ENCODE results near the gene NUDT21. TPM values are rescaled to one million over a fixed set of nuclear protein-coding genes. Genes with fewer than 3 reads are reported as not detected.

NUDT21 gene
- total RNA-seq, 1 donor from 2014 or later, result 239 TPM

GRCh38 chr16:56414366-56414765, 36.8 kb downstream of the NUDT21 start:
- no peak for DNase-seq (ENCODE audit: low read depth, low spot score)
- H3K4me1 Mint-ChIP-seq, result peaks cover 11% of the 10 kb centered on the region
- no peak overlapping the region for H3K27ac Mint-ChIP-seq (ENCODE audit: unreplicated experiment)
- H3K4me3 Mint-ChIP-seq, result no peak overlapping the region
- H3K36me3 Mint-ChIP-seq (ENCODE audit: low read depth), result peaks cover 4% of the 10 kb centered on the region
- TF ChIP-seq, protein P1, sequence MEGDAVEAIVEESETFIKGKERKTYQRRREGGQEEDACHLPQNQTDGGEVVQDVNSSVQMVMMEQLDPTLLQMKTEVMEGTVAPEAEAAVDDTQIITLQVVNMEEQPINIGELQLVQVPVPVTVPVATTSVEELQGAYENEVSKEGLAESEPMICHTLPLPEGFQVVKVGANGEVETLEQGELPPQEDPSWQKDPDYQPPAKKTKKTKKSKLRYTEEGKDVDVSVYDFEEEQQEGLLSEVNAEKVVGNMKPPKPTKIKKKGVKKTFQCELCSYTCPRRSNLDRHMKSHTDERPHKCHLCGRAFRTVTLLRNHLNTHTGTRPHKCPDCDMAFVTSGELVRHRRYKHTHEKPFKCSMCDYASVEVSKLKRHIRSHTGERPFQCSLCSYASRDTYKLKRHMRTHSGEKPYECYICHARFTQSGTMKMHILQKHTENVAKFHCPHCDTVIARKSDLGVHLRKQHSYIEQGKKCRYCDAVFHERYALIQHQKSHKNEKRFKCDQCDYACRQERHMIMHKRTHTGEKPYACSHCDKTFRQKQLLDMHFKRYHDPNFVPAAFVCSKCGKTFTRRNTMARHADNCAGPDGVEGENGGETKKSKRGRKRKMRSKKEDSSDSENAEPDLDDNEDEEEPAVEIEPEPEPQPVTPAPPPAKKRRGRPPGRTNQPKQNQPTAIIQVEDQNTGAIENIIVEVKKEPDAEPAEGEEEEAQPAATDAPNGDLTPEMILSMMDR (conservative IDR thresholded peaks at IDR 0.05), result no peak
- no peaks in the 10 kb centered on the region for H3K9me3 Mint-ChIP-seq
- no peaks in the 10 kb centered on the region for H3K27me3 Mint-ChIP-seq (ENCODE audit: low read depth)

DNA sequence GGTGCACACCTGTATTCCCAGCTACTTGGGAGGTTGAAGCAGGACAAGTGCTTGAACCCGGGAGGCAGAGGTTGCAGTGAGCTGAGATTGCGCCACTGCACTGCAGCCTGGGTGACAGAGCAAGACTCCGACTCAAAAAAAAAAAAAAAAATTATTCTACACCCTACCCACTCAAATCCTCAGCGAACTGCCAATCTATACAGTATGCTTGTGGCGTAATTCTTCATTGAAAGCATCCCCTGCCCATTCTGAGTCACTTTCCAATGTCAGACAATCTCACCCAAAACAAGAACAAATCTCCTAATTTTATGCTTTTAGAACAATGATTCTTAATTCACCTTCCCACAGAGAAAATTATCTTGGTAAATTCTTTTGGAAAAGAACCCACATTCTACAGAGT, 37.8 kb downstream of the NUDT21 start:
- Mint-ChIP-seq H3K4me3 (no peak overlapping the region), H3K9me3 (no peaks in the 10 kb centered on the region), H3K36me3 (ENCODE audit: low read depth) (peaks cover 5% of the 10 kb centered on the region), H3K27ac (ENCODE audit: unreplicated experiment) (no peak overlapping the region), H3K27me3 (ENCODE audit: low read depth) (no peaks in the 10 kb centered on the region), H3K4me1 (peaks cover 11% of the 10 kb centered on the region)
- TF ChIP-seq, protein P1 (conservative IDR thresholded peaks at IDR 0.05), result no peak
- no peak for DNase-seq (ENCODE audit: low read depth, low spot score)

DNA sequence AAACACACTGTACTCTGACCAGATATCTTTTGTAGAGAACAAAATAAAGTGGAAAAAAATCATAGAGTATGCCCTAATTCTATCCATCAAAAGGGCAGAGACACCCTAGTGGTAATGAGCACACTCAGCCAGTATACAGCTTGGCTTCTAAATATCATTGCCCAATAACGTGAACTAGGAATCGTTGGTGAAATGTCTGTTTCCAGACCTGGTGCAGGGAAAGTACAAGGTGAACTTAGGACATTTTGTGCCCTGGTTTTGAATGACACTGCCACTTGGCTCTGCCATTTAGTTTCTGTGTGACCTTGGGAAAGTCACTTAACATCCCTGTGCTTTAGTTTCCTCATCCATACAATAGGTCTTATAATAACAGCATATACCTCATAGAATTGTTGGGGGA, 39.5 kb downstream of the NUDT21 start:
- peaks cover 7% of the 10 kb centered on the region for H3K36me3 Mint-ChIP-seq (ENCODE audit: low read depth)
- H3K9me3 Mint-ChIP-seq, result no peaks in the 10 kb centered on the region
- peaks cover 11% of the 10 kb centered on the region for H3K4me1 Mint-ChIP-seq
- DNase-seq (ENCODE audit: low read depth, low spot score), result no peak
- no peak overlapping the region for H3K4me3 Mint-ChIP-seq
- H3K27ac Mint-ChIP-seq (ENCODE audit: unreplicated experiment), result no peak overlapping the region
- no peaks in the 10 kb centered on the region for H3K27me3 Mint-ChIP-seq (ENCODE audit: low read depth)
- TF ChIP-seq, protein P1 (conservative IDR thresholded peaks at IDR 0.05), result no peak

DNA sequence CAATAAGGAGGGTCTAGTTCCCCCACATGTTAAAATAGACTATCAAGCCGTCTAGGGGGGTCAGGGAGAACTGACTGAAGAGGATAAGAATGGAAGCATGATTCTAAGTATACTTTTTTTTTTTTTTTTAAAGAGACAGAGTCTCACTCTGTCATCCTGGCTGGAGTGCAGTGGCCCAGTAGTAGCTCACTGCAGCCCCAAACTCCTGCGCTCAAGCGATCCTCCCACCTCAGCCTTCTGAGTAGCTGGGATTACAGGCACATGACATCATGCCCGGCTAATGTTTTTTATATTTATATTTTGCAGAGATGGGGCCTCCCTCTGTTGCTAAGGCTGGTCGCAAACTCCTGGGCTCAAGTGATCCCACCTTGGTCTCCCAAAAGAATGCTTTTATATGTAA, 40.0 kb downstream of the NUDT21 start:
- peaks cover 11% of the 10 kb centered on the region for H3K4me1 Mint-ChIP-seq
- TF ChIP-seq, protein P1 (conservative IDR thresholded peaks at IDR 0.05), result no peak
- H3K9me3 Mint-ChIP-seq, result no peaks in the 10 kb centered on the region
- H3K4me3 Mint-ChIP-seq, result no peak overlapping the region
- no peak overlapping the region for H3K27ac Mint-ChIP-seq (ENCODE audit: unreplicated experiment)
- H3K27me3 Mint-ChIP-seq (ENCODE audit: low read depth), result no peaks in the 10 kb centered on the region
- no peak for DNase-seq (ENCODE audit: low read depth, low spot score)
- H3K36me3 Mint-ChIP-seq (ENCODE audit: low read depth), result peaks cover 7% of the 10 kb centered on the region

DNA sequence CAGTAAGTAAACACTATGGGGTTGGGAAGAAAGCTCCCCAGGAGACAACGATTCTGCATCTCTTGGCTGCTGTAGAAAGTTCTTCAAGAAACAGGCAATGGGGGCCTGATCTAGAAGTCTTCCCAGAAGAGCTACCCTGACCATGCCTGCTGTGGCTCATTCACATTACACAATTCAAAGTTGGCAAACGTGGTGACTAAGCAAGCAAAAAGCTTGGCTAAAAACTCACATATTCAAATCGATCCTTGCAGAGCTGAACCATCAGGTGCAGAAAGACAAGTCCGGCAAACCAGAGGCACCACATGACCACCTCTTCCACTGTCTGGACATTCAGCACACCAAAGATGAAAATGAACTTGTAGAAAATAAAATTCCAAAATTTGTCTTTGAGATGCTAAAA, 41.9 kb downstream of the NUDT21 start:
- TF ChIP-seq, protein P1 (conservative IDR thresholded peaks at IDR 0.05), result no peak
- Mint-ChIP-seq H3K4me1 (peaks cover 4% of the 10 kb centered on the region), H3K27ac (ENCODE audit: unreplicated experiment) (no peak overlapping the region), H3K4me3 (no peak overlapping the region), H3K36me3 (ENCODE audit: low read depth) (peaks cover 11% of the 10 kb centered on the region), H3K27me3 (ENCODE audit: low read depth) (no peaks in the 10 kb centered on the region), H3K9me3 (no peaks in the 10 kb centered on the region)
- no peak for DNase-seq (ENCODE audit: low read depth, low spot score)

Measured in neural crest cell (in vitro differentiated cells).